Activated naive CD4-positive, alpha-beta T cell treated with anti-CD3 and anti-CD28 coated beads for 36 hours (primary cell): Measurements from ENCODE around the gene RFX3. TPM values are rescaled to one million over a fixed set of nuclear protein-coding genes. Genes with fewer than 3 reads are reported as not detected.

Experiments used
- CTCF ChIA-PET: fragments of 350-600 bp; sonication (Branson Sonifier 250); formaldehyde crosslinking; loops from one replicate; lab custom pipeline; 2021; ENCODE audit warnings: antibody characterized with exemption; lab: Charles Lee
- DNase-seq: peaks from one replicate; pipeline ENCODE4 v3.0.0-alpha.2; 2020
- H3K27ac Mint-ChIP-seq: one replicate; pipeline ENCODE4 v1.8.0; 2021; ENCODE audit warnings: mild to moderate bottlenecking, mixed read lengths
- H3K27me3 Mint-ChIP-seq: one replicate; pipeline ENCODE4 v1.8.0; 2021; ENCODE audit warnings: low read depth, mixed read lengths
- H3K36me3 Mint-ChIP-seq: one replicate; pipeline ENCODE4 v1.8.0; 2021; ENCODE audit warnings: low read depth, mixed read lengths
- H3K4me1 Mint-ChIP-seq: one replicate; pipeline ENCODE4 v1.8.0; 2021; ENCODE audit warnings: low read depth, mixed read lengths
- H3K4me3 Mint-ChIP-seq: one replicate; pipeline ENCODE4 v1.8.0; 2021; ENCODE audit warnings: mild to moderate bottlenecking, moderate library complexity, mixed read lengths
- H3K9me3 Mint-ChIP-seq: one replicate; pipeline ENCODE4 v1.8.0; 2021; ENCODE audit warnings: mixed read lengths
- intact Hi-C: fragments of 100-400 bp; cut with micrococcal nuclease; formaldehyde crosslinking; loops from one replicate; pipeline ENCODE4 v1.15.1; 2023
- total RNA-seq, 2 experiments: library from RNA; stranded (reverse); gene quantifications; one replicate each; pipeline ENCODE4 v1.2.3, GENCODE V29; 2021

Gene RFX3
- total RNA-seq, 2 experiments from 2014 or later, result 11.0 to 12.7 TPM

- Mint-ChIP-seq H3K9me3 (no peaks in the 10 kb centered on the region), H3K4me1 (peaks cover 16% of the 10 kb centered on the region), H3K27ac (no peak overlapping the region), H3K4me3 (no peak overlapping the region), H3K36me3 (no peaks in the 10 kb centered on the region), H3K27me3 (no peaks in the 10 kb centered on the region)
- intact Hi-C loops, result no loop called here
- DNase-seq, result no peak
- CTCF ChIA-PET, result interaction anchor here (0.5 kb wide), 1 partner anchor 10 kb away, joined by 3 read pairs; no protein-coding TSS in a partner anchor
Measured at GRCh38 chr9:3370715-3371114, 155.1 kb downstream of the RFX3 start.

GRCh38 chr9:3367185-3367584 lies 158.6 kb downstream of the RFX3 start:
- no peaks in the 10 kb centered on the region for H3K9me3 Mint-ChIP-seq
- H3K36me3 Mint-ChIP-seq, result peaks cover 2% of the 10 kb centered on the region
- intact Hi-C loops, result no loop called here
- peaks cover 20% of the 10 kb centered on the region for H3K4me1 Mint-ChIP-seq
- CTCF ChIA-PET, result no interaction called here
- no peak overlapping the region for H3K4me3 Mint-ChIP-seq
- no peak overlapping the region for H3K27ac Mint-ChIP-seq
- no peaks in the 10 kb centered on the region for H3K27me3 Mint-ChIP-seq
- DNase-seq, result no peak

GRCh38 chr9:3361689-3362392 lies 164.0 kb downstream of the RFX3 start:
- CTCF ChIA-PET, result no interaction called here

GRCh38 chr9:3361116-3361515 lies 164.7 kb downstream of the RFX3 start:
- Mint-ChIP-seq H3K9me3 (peaks cover 4% of the 10 kb centered on the region), H3K36me3 (peaks cover 5% of the 10 kb centered on the region), H3K27me3 (no peaks in the 10 kb centered on the region), H3K4me1 (peaks cover 6% of the 10 kb centered on the region), H3K27ac (no peak overlapping the region), H3K4me3 (no peak overlapping the region)
- CTCF ChIA-PET, result interaction anchor here (1.0 kb wide), 1 partner anchor 30 kb away, joined by 4 read pairs; no protein-coding TSS in a partner anchor
- DNase-seq, result no peak
- intact Hi-C loops, result no loop called here

More at GRCh38 chr9:3361689-3362392, 164.0 kb downstream of the RFX3 start:
- Mint-ChIP-seq H3K4me3 (no peak overlapping the region), H3K36me3 (peaks cover 5% of the 10 kb centered on the region), H3K4me1 (peaks cover 9% of the 10 kb centered on the region), H3K27me3 (no peaks in the 10 kb centered on the region), H3K27ac (no peak overlapping the region), H3K9me3 (peaks cover 4% of the 10 kb centered on the region)
- DNase-seq, result no peak
- intact Hi-C loops, result no loop called here

- no peak overlapping the region for H3K4me3 Mint-ChIP-seq
- no peaks in the 10 kb centered on the region for H3K27me3 Mint-ChIP-seq
- H3K36me3 Mint-ChIP-seq, result peaks cover 5% of the 10 kb centered on the region
- no peak overlapping the region for H3K27ac Mint-ChIP-seq
- intact Hi-C loops, result no loop called here
- DNase-seq, result no peak
- H3K4me1 Mint-ChIP-seq, result peaks cover 2% of the 10 kb centered on the region
- peaks cover 4% of the 10 kb centered on the region for H3K9me3 Mint-ChIP-seq
- CTCF ChIA-PET, result interaction anchor here (1.0 kb wide), 1 partner anchor 29 kb away, joined by 4 read pairs; no protein-coding TSS in a partner anchor
Measured at GRCh38 chr9:3360245-3360644, 165.6 kb downstream of the RFX3 start.

GRCh38 chr9:3359778-3360177 lies 166.0 kb downstream of the RFX3 start:
- intact Hi-C loops, result no loop called here
- CTCF ChIA-PET, result interaction anchor here (0.8 kb wide), 1 partner anchor 119 kb away, joined by 3 read pairs; no protein-coding TSS in a partner anchor
- H3K36me3 Mint-ChIP-seq, result peaks cover 4% of the 10 kb centered on the region
- DNase-seq, result no peak
- H3K27me3 Mint-ChIP-seq, result no peaks in the 10 kb centered on the region
- H3K4me3 Mint-ChIP-seq, result no peak overlapping the region
- H3K4me1 Mint-ChIP-seq, result peaks cover 2% of the 10 kb centered on the region
- H3K27ac Mint-ChIP-seq, result no peak overlapping the region
- peaks cover 4% of the 10 kb centered on the region for H3K9me3 Mint-ChIP-seq

GRCh38 chr9:3359048-3359692 lies 166.6 kb downstream of the RFX3 start:
- no peak overlapping the region for H3K4me3 Mint-ChIP-seq
- DNase-seq, result no peak
- CTCF ChIA-PET, result interaction anchor here (0.8 kb wide), 1 partner anchor 118 kb away, joined by 3 read pairs; no protein-coding TSS in a partner anchor
- H3K27ac Mint-ChIP-seq, result no peak overlapping the region
- peaks cover 4% of the 10 kb centered on the region for H3K9me3 Mint-ChIP-seq
- H3K4me1 Mint-ChIP-seq, result peaks cover 2% of the 10 kb centered on the region
- H3K36me3 Mint-ChIP-seq, result peaks cover 7% of the 10 kb centered on the region
- intact Hi-C loops, result no loop called here
- no peaks in the 10 kb centered on the region for H3K27me3 Mint-ChIP-seq

GRCh38 chr9:3348169-3348568 lies 177.6 kb downstream of the RFX3 start:
- Mint-ChIP-seq H3K27me3 (no peaks in the 10 kb centered on the region), H3K27ac (no peak overlapping the region), H3K4me3 (no peak overlapping the region), H3K36me3 (peaks cover 12% of the 10 kb centered on the region), H3K9me3 (peaks cover 2% of the 10 kb centered on the region), H3K4me1 (peaks cover 13% of the 10 kb centered on the region)
- DNase-seq, result no peak
- CTCF ChIA-PET, result no interaction called here
- intact Hi-C loops, result no loop called here

GRCh38 chr9:3346549-3346948 lies 179.3 kb downstream of the RFX3 start:
- no peaks in the 10 kb centered on the region for H3K27me3 Mint-ChIP-seq
- no peak for DNase-seq
- H3K4me3 Mint-ChIP-seq, result no peak overlapping the region
- peaks cover 8% of the 10 kb centered on the region for H3K36me3 Mint-ChIP-seq
- CTCF ChIA-PET, result interaction anchor here (1.4 kb wide), 1 partner anchor 16 kb away, joined by 4 read pairs; no protein-coding TSS in a partner anchor
- no peaks in the 10 kb centered on the region for H3K9me3 Mint-ChIP-seq
- peaks cover 26% of the 10 kb centered on the region for H3K4me1 Mint-ChIP-seq
- intact Hi-C loops, result no loop called here
- no peak overlapping the region for H3K27ac Mint-ChIP-seq

GRCh38 chr9:3343671-3344070 lies 182.1 kb downstream of the RFX3 start:
- Mint-ChIP-seq H3K27ac (no peak overlapping the region), H3K4me3 (no peak overlapping the region), H3K9me3 (peaks cover 2% of the 10 kb centered on the region), H3K4me1 (peaks cover 34% of the 10 kb centered on the region), H3K27me3 (no peaks in the 10 kb centered on the region), H3K36me3 (peaks cover 12% of the 10 kb centered on the region)
- DNase-seq, result no peak
- CTCF ChIA-PET, result interaction anchor here (0.6 to 1.2 kb wide), 2 partner anchors 85 to 98 kb away, joined by 3 read pairs; no protein-coding TSS in a partner anchor
- intact Hi-C loops, result loop anchor here (5.0 kb wide), 1 partner anchor 184 kb away; the partner anchor contains the start of gene RFX3

- Mint-ChIP-seq H3K36me3 (peaks cover 9% of the 10 kb centered on the region), H3K4me3 (no peak overlapping the region), H3K9me3 (peaks cover 2% of the 10 kb centered on the region), H3K27ac (peak overlapping the region; percentile 42), H3K4me1 (peaks cover 44% of the 10 kb centered on the region), H3K27me3 (no peaks in the 10 kb centered on the region)
- intact Hi-C loops, result loop anchor here (1.0 to 5.0 kb wide), 2 partner anchors 44 to 185 kb away; partner anchors contain the start of gene RFX3
- no peak for DNase-seq
- CTCF ChIA-PET, result interaction anchor here (0.6 to 1.8 kb wide), 2 partner anchors 11 to 13 kb away, joined by 3 to 5 read pairs; no protein-coding TSS in a partner anchor
Measured at GRCh38 chr9:3342159-3342777, 183.5 kb downstream of the RFX3 start.
